Measurements from ENCODE around the gene TCF7L1.
"Not testable (repeated sequence)": the region's sequence is repeated elsewhere in the genome, so short reads cannot be mapped to it uniquely, and the experiment has no call there.

The TCF7L1 gene

GRCh38 chr2:85154048-85154753 lies 21.0 kb downstream of the TCF7L1 start:
- DNase-seq (ENCODE audit: low spot score) = no peak
- Histone ChIP-seq H3K27ac (no peak overlapping the region), H3K4me3 (no peak overlapping the region)
- no peak for TF ChIP-seq CTCF (IDR thresholded peaks at IDR 0.05)

- not testable (repeated sequence) for DNase-seq (ENCODE audit: low spot score); H3K4me3 ChIP-seq; H3K27ac ChIP-seq
These were observed 21.9 kb downstream of the TCF7L1 start for GRCh38 chr2:85155082-85155481.

- no peak overlapping the region for H3K4me3 ChIP-seq
These were observed 23.0 kb downstream of the TCF7L1 start for GRCh38 chr2:85156153-85156552.

GRCh38 chr2:85156619-85157018 lies 23.4 kb downstream of the TCF7L1 start:
- Histone ChIP-seq H3K4me3 (no peak overlapping the region), H3K27ac (no peak overlapping the region)
- no peak for TF ChIP-seq CTCF (IDR thresholded peaks at IDR 0.05)
- DNase-seq (ENCODE audit: low spot score) = no peak

More at GRCh38 chr2:85156153-85156552, 23.0 kb downstream of the TCF7L1 start:
- H3K27ac ChIP-seq = no peak overlapping the region
- TF ChIP-seq CTCF (IDR thresholded peaks at IDR 0.05) = no peak
- no peak for DNase-seq (ENCODE audit: low spot score)

- TF ChIP-seq CTCF (IDR thresholded peaks at IDR 0.05) = no peak
- Histone ChIP-seq H3K27ac (no peak overlapping the region), H3K4me3 (no peak overlapping the region)
- DNase-seq (ENCODE audit: low spot score) = no peak
These were observed 24.2 kb downstream of the TCF7L1 start for GRCh38 chr2:85157345-85157744.

- no peak overlapping the region for H3K4me3 ChIP-seq
- TF ChIP-seq CTCF (IDR thresholded peaks at IDR 0.05) = no peak
- DNase-seq (ENCODE audit: low spot score) = no peak
- H3K27ac ChIP-seq = no peak overlapping the region
These were observed 25.5 kb downstream of the TCF7L1 start for GRCh38 chr2:85158559-85159273.

GRCh38 chr2:85159589-85159988 lies 26.4 kb downstream of the TCF7L1 start:
- Histone ChIP-seq H3K27ac (no peak overlapping the region), H3K4me3 (no peak overlapping the region)
- no peak for DNase-seq (ENCODE audit: low spot score)
- TF ChIP-seq CTCF (IDR thresholded peaks at IDR 0.05) = no peak

Measured in coronary artery (tissue), 2 donors.